ENCODE measurements around the gene MAPK1. TPM values are rescaled to one million over a fixed set of nuclear protein-coding genes. Genes with fewer than 3 reads are reported as not detected.
"Not testable (repeated sequence)": the region's sequence is repeated elsewhere in the genome, so short reads cannot be mapped to it uniquely, and the experiment has no call there.

The MAPK1 gene
- total and polyA plus RNA-seq, 9 of the 15 experiments (the other 6 are each of a cell fraction or from before 2014, with no cell fraction given) = 46.3 to 575 (median 283) TPM

DNA sequence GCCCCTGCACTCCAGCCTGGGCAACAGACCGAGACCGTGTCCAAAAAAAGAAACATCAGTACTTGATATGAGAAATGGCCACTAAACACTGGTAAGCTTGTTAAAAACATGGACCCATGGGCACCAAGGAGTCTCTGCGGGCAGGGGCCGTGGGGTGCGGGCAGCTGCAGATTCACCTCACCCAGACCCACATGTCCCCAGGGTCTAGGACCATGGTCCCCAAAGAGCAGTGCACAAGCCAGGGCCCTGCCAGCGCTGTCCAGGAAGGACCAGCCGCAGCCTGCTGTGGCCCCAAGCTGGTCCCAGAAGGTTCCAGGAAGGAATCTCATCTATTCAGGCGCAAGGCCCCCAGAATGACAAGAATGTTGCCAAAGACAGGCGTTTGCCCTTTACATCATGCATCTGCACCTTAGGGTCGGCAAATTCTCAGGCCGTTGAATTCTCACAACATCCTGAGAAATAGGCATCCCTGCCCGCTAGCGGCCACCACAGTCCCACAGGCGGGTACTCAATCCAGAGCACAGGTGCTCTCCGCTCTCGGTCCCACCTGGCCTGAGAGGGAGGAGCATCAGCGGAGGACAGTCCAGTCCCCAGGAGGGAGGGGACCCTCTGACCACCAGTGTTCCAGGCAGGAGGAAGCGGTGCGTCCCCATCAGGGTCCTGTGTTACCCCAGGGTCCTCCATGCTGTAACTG, 141.3 kb downstream of the MAPK1 start (continued):
- TF ChIP-seq POLR2G (IDR thresholded peaks at IDR 0.05; ENCODE audit: low read depth, low read length) = no peak
- TF ChIP-seq SREBF1 (IDR thresholded peaks at IDR 0.05; ENCODE audit: borderline replicate concordance, low read depth, low read length) = 0 out of 2 replicates have a peak, but pooled peaks have one; percentile 60
- TF ChIP-seq, protein P1, sequence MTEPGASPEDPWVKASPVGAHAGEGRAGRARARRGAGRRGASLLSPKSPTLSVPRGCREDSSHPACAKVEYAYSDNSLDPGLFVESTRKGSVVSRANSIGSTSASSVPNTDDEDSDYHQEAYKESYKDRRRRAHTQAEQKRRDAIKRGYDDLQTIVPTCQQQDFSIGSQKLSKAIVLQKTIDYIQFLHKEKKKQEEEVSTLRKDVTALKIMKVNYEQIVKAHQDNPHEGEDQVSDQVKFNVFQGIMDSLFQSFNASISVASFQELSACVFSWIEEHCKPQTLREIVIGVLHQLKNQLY (CRISPR knock-in tag; conservative IDR thresholded peaks at IDR 0.05) = 0 out of 4 replicates have a peak, but pooled peaks of 1 of the 2 experiments have one; percentile 8
- 0 out of 2 replicates have a peak, but pooled peaks have one; percentile 59 for TF ChIP-seq SRSF3 (IDR thresholded peaks at IDR 0.05; ENCODE audit: insufficient read depth, low read length)
- peak; percentile 84; the same call in 1 of the 2 replicates for TF ChIP-seq TAF15 (IDR thresholded peaks at IDR 0.05; ENCODE audit: low read depth, low read length)

DNA sequence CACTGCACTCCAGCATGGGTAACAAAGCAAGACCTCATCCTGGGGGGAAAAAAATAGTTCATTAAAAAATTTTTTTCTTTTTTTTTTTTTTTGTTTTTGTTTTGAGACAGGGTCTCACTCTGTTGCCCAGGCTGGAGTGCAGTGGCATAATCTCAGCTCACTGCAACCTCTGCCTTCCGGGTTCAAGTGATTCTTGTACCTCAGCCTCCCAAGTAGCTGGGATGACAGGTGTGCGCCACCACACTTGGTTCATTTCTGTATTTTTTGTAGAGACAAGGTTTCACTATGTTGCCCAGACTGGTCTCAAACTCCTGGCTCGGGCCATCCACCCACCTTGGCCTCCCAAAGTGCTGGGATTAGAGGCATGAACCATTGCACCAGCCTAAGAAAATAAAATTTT, 142.9 kb downstream of the MAPK1 start:
- H4K20me1 ChIP-seq (replicated peaks; ENCODE audit: control insufficient read depth, insufficient read depth, low read length) = peaks cover 28% of the 10 kb centered on the region
- ChIA-PET POLR2A (interaction anchor here (0.6 to 2.8 kb wide), 7 partner anchors 9 to 206 kb away, joined by 3 to 22 read pairs (median 4); partner anchors contain the start of gene YPEL1), CTCF (ENCODE audit: low intra/inter-chr PET ratio) (interaction anchor here (3.6 kb wide), 1 partner anchor 214 kb away, joined by 12 read pairs; no protein-coding TSS in a partner anchor)
- H3K79me2 ChIP-seq (ENCODE audit: control insufficient read depth, insufficient read depth, low read length); H3K9me1 ChIP-seq (ENCODE audit: control insufficient read depth, insufficient read depth, low read length); FAIRE-seq; DNase-seq (ENCODE audit: extremely low read depth in 1 of 4, low spot score in 3 of 4); H3K27ac ChIP-seq (ENCODE audit: extremely low read depth, low read depth, low read length); BruUV-seq (replicated peaks); H3K4me3 ChIP-seq; H3K9ac ChIP-seq (ENCODE audit: insufficient read depth in 1 of 2, low read depth in 2 of 2, low read length in 2 of 2); H3K4me2 ChIP-seq (ENCODE audit: insufficient read depth, low read length); in situ Hi-C loops (cut with MboI); H3K9me3 ChIP-seq (replicated peaks; ENCODE audit: control insufficient read depth, insufficient read depth, low read depth, low read length); intact Hi-C loops (cut with micrococcal nuclease); ATAC-seq; H2AFZ ChIP-seq (ENCODE audit: low read depth, low read length); H3K36me3 ChIP-seq (ENCODE audit: control insufficient read depth, insufficient read depth, low read length): not testable (repeated sequence)
- whole genome bisulfite sequencing (ENCODE audit: insufficient coverage, low coverage, missing lambda C conversion rate) = 3% methylated on average over 3 of the region's 3 CpGs
- H3K27me3 ChIP-seq (ENCODE audit: control insufficient read depth in 2 of 2, insufficient read depth in 2 of 2, low read length in 2 of 2) = peaks cover 28 to 69% of the 10 kb centered on the region in 2 experiments
- H3K4me1 ChIP-seq (replicated peaks in 1 of 2; ENCODE audit: control insufficient read depth in 2 of 2, insufficient read depth in 2 of 2, low read length in 2 of 2) = peaks cover 0 to 13% of the 10 kb centered on the region in 2 experiments; a peak in 1 of 5 replicates
- TF ChIP-seq ADNP (tag; IDR thresholded peaks at IDR 0.05) (peak; percentile 57; the same call in 1 of the 2 replicates), CXXC5 (CRISPR knock-in tag; IDR thresholded peaks at IDR 0.05) (0 out of 2 replicates have a peak, but pooled peaks have one; percentile 14)
- TF ChIP-seq, protein P2, sequence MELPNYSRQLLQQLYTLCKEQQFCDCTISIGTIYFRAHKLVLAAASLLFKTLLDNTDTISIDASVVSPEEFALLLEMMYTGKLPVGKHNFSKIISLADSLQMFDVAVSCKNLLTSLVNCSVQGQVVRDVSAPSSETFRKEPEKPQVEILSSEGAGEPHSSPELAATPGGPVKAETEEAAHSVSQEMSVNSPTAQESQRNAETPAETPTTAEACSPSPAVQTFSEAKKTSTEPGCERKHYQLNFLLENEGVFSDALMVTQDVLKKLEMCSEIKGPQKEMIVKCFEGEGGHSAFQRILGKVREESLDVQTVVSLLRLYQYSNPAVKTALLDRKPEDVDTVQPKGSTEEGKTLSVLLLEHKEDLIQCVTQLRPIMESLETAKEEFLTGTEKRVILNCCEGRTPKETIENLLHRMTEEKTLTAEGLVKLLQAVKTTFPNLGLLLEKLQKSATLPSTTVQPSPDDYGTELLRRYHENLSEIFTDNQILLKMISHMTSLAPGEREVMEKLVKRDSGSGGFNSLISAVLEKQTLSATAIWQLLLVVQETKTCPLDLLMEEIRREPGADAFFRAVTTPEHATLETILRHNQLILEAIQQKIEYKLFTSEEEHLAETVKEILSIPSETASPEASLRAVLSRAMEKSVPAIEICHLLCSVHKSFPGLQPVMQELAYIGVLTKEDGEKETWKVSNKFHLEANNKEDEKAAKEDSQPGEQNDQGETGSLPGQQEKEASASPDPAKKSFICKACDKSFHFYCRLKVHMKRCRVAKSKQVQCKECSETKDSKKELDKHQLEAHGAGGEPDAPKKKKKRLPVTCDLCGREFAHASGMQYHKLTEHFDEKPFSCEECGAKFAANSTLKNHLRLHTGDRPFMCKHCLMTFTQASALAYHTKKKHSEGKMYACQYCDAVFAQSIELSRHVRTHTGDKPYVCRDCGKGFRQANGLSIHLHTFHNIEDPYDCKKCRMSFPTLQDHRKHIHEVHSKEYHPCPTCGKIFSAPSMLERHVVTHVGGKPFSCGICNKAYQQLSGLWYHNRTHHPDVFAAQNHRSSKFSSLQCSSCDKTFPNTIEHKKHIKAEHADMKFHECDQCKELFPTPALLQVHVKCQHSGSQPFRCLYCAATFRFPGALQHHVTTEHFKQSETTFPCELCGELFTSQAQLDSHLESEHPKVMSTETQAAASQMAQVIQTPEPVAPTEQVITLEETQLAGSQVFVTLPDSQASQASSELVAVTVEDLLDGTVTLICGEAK (IDR thresholded peaks at IDR 0.05) = not testable (repeated sequence)
- TF ChIP-seq, protein P2 (CRISPR knock-in tag; IDR thresholded peaks at IDR 0.05) = 0 out of 2 replicates have a peak, but pooled peaks have one; percentile 35
